IMR-90 (cell line): ENCODE data around the gene MOSPD3. TPM values are rescaled to one million over a fixed set of nuclear protein-coding genes. Genes with fewer than 3 reads are reported as not detected.

ENCODE experiments used
- ATAC-seq: fragments of 200-7000 bp; cut with Tn5 transposase; 2 replicates; pipeline ENCODE4 v1.9.1; 2020; ENCODE audit warnings: low read depth, mild to moderate bottlenecking, moderate library complexity
- BruUV-seq: library from RNA; stranded (reverse); fragments of 400-500 nt; replicated peaks from 2 replicates; lab custom pipeline; 2021; lab: Mats Ljungman, UMichigan
- CTCF ChIA-PET: fragments of 300-600 bp; formaldehyde crosslinking; extraction: SDS; loops from one replicate; lab custom pipeline; 2021; ENCODE audit warnings: antibody characterized with exemption; lab: Yijun Ruan, JAX
- POLR2A ChIA-PET: fragments of 300-600 bp; sonication (Branson Sonifier 250); formaldehyde crosslinking; loops from one replicate; lab custom pipeline; 2022; ENCODE audit warnings: antibody characterized with exemption; ENCODE audit not compliant: unreplicated experiment; lab: Charles Lee
- DNase-seq: peaks from one replicate; pipeline ENCODE4 v3.0.0; 2013
- H2AFZ ChIP-seq: replicated peaks from 2 replicates; pipeline ENCODE3; 2013; ENCODE audit warnings: low read length, mild to moderate bottlenecking; ENCODE audit not compliant: poor library complexity
- H2AK5ac ChIP-seq: 2 replicates; pipeline ENCODE4 v1.6.1; 2013; ENCODE audit warnings: low read depth, low read length, inconsistent platforms
- H2AK9ac ChIP-seq: replicated peaks from 2 replicates; pipeline ENCODE3; 2013; ENCODE audit warnings: mild to moderate bottlenecking, low read depth, low read length, moderate library complexity; ENCODE audit not compliant: poor library complexity
- H2BK120ac ChIP-seq: 2 replicates; pipeline ENCODE4 v1.6.1; 2013; ENCODE audit warnings: low read depth, low read length, inconsistent platforms
- H2BK15ac ChIP-seq: 3 replicates; pipeline ENCODE4 v1.6.1; 2013; ENCODE audit warnings: low read depth, low read length, inconsistent platforms
- H2BK20ac ChIP-seq: 2 replicates; pipeline ENCODE4 v1.6.1; 2013; ENCODE audit warnings: low read depth, mild to moderate bottlenecking, inconsistent platforms, low read length, moderate library complexity
- H2BK5ac ChIP-seq: 2 replicates; pipeline ENCODE4 v1.6.1; 2013; ENCODE audit warnings: mild to moderate bottlenecking, low read depth, low read length, inconsistent platforms; ENCODE audit not compliant: poor library complexity, severe bottlenecking
- H3K14ac ChIP-seq: replicated peaks from 2 replicates; pipeline ENCODE4 v1.6.1; 2013; ENCODE audit warnings: low read depth, low read length, inconsistent platforms
- H3K18ac ChIP-seq: 2 replicates; pipeline ENCODE4 v1.6.1; 2013; ENCODE audit warnings: low read depth, low read length, control low read depth
- H3K23ac ChIP-seq: 2 replicates; pipeline ENCODE4 v1.6.1; 2013; ENCODE audit warnings: low read depth, low read length, inconsistent platforms
- H3K27ac ChIP-seq: 2 replicates; pipeline ENCODE4 v1.5.1; 2013; ENCODE audit warnings: mild to moderate bottlenecking, control low read depth, low read length; ENCODE audit not compliant: insufficient read depth
- H3K27me3 ChIP-seq: 2 replicates; pipeline ENCODE4 v1.6.1; 2013; ENCODE audit warnings: low read length; ENCODE audit not compliant: control insufficient read depth, insufficient read depth
- H3K36me3 ChIP-seq: 2 replicates; pipeline ENCODE4 v1.6.1; 2013; ENCODE audit warnings: low read length, mixed read lengths; ENCODE audit not compliant: control insufficient read depth, insufficient read depth
- H3K4ac ChIP-seq: 2 replicates; pipeline ENCODE4 v1.6.1; 2013; ENCODE audit warnings: low read depth, low read length, inconsistent platforms
- H3K4me1 ChIP-seq: 2 replicates; pipeline ENCODE4 v1.6.1; 2013; ENCODE audit warnings: low read length, mixed read lengths; ENCODE audit not compliant: control insufficient read depth, insufficient read depth
- H3K4me2 ChIP-seq: 2 replicates; pipeline ENCODE4 v1.6.1; 2013; ENCODE audit warnings: low read depth, mild to moderate bottlenecking, control low read depth, low read length, moderate library complexity
- H3K4me3 ChIP-seq: 2 replicates; pipeline ENCODE4 v1.5.1; 2013; ENCODE audit warnings: low read depth, mild to moderate bottlenecking, control low read depth, low read length, moderate library complexity; ENCODE audit not compliant: insufficient read depth
- H3K56ac ChIP-seq: 2 replicates; pipeline ENCODE4 v1.6.1; 2013; ENCODE audit warnings: low read length, inconsistent platforms; ENCODE audit not compliant: insufficient read depth; ENCODE audit errors: extremely low read depth
- H3K79me1 ChIP-seq, 2 experiments: 2 replicates each; pipeline ENCODE4 v1.6.1; 2013; ENCODE audit warnings: low read length in 2 of 2, inconsistent platforms in 1 of 2, low read depth in 1 of 2
- H3K9ac ChIP-seq: 2 replicates; pipeline ENCODE4 v1.6.1; 2013; ENCODE audit warnings: low read depth, low read length, control low read depth
- H3K9me1 ChIP-seq: 2 replicates; pipeline ENCODE4 v1.6.1; 2013; ENCODE audit warnings: low read length, inconsistent platforms; ENCODE audit not compliant: insufficient read depth
- H3K9me3 ChIP-seq: 2 replicates; pipeline ENCODE4 v1.6.1; 2013; ENCODE audit warnings: low read length; ENCODE audit not compliant: control insufficient read depth, insufficient read depth
- H4K20me1 ChIP-seq: 2 replicates; pipeline ENCODE4 v1.6.1; 2013; ENCODE audit warnings: low read length, inconsistent platforms; ENCODE audit not compliant: insufficient read depth
- H4K5ac ChIP-seq: 2 replicates; pipeline ENCODE4 v1.6.1; 2013; ENCODE audit warnings: mild to moderate bottlenecking, low read depth, low read length, control low read depth
- H4K8ac ChIP-seq, 2 experiments: 2 replicates each; pipeline ENCODE4 v1.6.1; 2013; ENCODE audit warnings: low read depth in 2 of 2, low read length in 2 of 2, control low read depth in 1 of 2, inconsistent platforms in 1 of 2
- H4K91ac ChIP-seq: 2 replicates; pipeline ENCODE4 v1.6.1; 2013; ENCODE audit warnings: low read depth, low read length, inconsistent platforms; ENCODE audit not compliant: insufficient read depth
- BHLHE40 ChIP-seq: fragments of 150-350 bp; IDR thresholded peaks from 2 replicates; pipeline ENCODE4 v1.6.1; 2016; ENCODE audit warnings: mild to moderate bottlenecking, low read depth, low read length
- CEBPB ChIP-seq: IDR thresholded peaks from 2 replicates; pipeline ENCODE4 v1.6.1; 2012; ENCODE audit warnings: low read depth, low read length, improper control_type of control experiment
- CHD1 ChIP-seq: IDR thresholded peaks from 2 replicates; pipeline ENCODE4 v1.6.1; 2012; ENCODE audit warnings: low read depth, low read length, improper control_type of control experiment
- FOS ChIP-seq: fragments of 150-350 bp; IDR thresholded peaks from 2 replicates; pipeline ENCODE4 v1.6.1; 2016; ENCODE audit warnings: low read depth, low read length
- MAFK ChIP-seq: IDR thresholded peaks from 2 replicates; pipeline ENCODE4 v1.6.1; 2012; ENCODE audit warnings: low read depth, low read length, improper control_type of control experiment
- MAZ ChIP-seq: IDR thresholded peaks from 2 replicates; pipeline ENCODE4 v1.6.1; 2012; ENCODE audit warnings: low read depth, mild to moderate bottlenecking, low read length, improper control_type of control experiment, moderate library complexity, borderline replicate concordance
- NFE2L2 ChIP-seq: fragments of 150-350 bp; IDR thresholded peaks from 2 replicates; pipeline ENCODE4 v1.6.1; 2016; ENCODE audit warnings: low read depth, mild to moderate bottlenecking, low read length
- POLR2A ChIP-seq: IDR thresholded peaks from 2 replicates; pipeline ENCODE4 v1.6.1; 2012; ENCODE audit warnings: mild to moderate bottlenecking, low read depth, low read length
- RAD21 ChIP-seq: IDR thresholded peaks from 2 replicates; pipeline ENCODE4 v1.6.1; 2012; ENCODE audit warnings: low read length, improper control_type of control experiment
- RCOR1 ChIP-seq: IDR thresholded peaks from 2 replicates; pipeline ENCODE4 v1.6.1; 2012; ENCODE audit warnings: mild to moderate bottlenecking, low read length, improper control_type of control experiment; ENCODE audit not compliant: insufficient replicate concordance
- RFX5 ChIP-seq: IDR thresholded peaks from 2 replicates; pipeline ENCODE4 v1.8.0; 2012; ENCODE audit warnings: low read depth, mild to moderate bottlenecking, low read length, moderate library complexity
- SMC3 ChIP-seq: fragments of 150-350 bp; IDR thresholded peaks from 2 replicates; pipeline ENCODE4 v1.6.1; 2016; ENCODE audit warnings: low read depth, mild to moderate bottlenecking, antibody characterized with exemption, low read length, moderate library complexity
- WGBS, 2 experiments: methylation state at CpG; one replicate each; pipeline versions ENCODE4 v1.1.5 to v1.1.7; 2013; ENCODE audit warnings: missing lambda C conversion rate in 2 of 2; ENCODE audit not compliant: insufficient read length in 1 of 2; ENCODE audit errors: extremely low coverage in 2 of 2; 5-methylcytosine and 5-hydroxymethylcytosine counted together
- dilution Hi-C: fragments of 300-500 bp; cut with HindIII; formaldehyde crosslinking; loops from one replicate; pipeline ENCODE4 v1.14.3; 2018; ENCODE audit warnings: low sequenced_read_pairs; ENCODE audit not compliant: unreplicated experiment
- in situ Hi-C: fragments of 300-500 bp; cut with MboI; formaldehyde crosslinking; loops from 3 replicates; pipeline ENCODE4 v1.14.3; 2019; ENCODE audit warnings: low sequenced_read_pairs, inconsistent platforms, mixed read lengths
- intact Hi-C: fragments of 100-400 bp; cut with micrococcal nuclease; formaldehyde crosslinking; loops from 2 replicates; pipeline ENCODE4 v1.10.0; 2022
- polyA plus RNA-seq, 3 experiments: library from polyadenylated mRNA; depleted of rRNA; stranded (reverse); fragments of >200 nt; gene quantifications; 2 replicates each; pipeline ENCODE4 v1.2.3, GENCODE V29; 2012; ENCODE audit warnings: low replicate concordance in 1 of 3
- total RNA-seq: library from RNA; depleted of rRNA; stranded (reverse); fragments of >200 nt; gene quantifications from 2 replicates; pipeline ENCODE4 v1.2.3, GENCODE V29; 2012
- TF ChIP-seq, protein P1 (sequence below): conservative IDR thresholded peaks from 2 replicates; pipeline ENCODE4 v1.5.1; 2012; ENCODE audit warnings: mild to moderate bottlenecking, low read depth, low read length, improper control_type of control experiment
- TF ChIP-seq, protein P2 (sequence below): fragments of 150-350 bp; IDR thresholded peaks from 2 replicates; pipeline ENCODE4 v1.6.1; 2016; ENCODE audit warnings: low read depth, mild to moderate bottlenecking, low read length, moderate library complexity, borderline replicate concordance

Gene MOSPD3
- total and polyA plus RNA-seq, 2 of the 4 experiments (the other 2 are of a cell fraction), result 2.3 to 30.0 TPM

DNA sequence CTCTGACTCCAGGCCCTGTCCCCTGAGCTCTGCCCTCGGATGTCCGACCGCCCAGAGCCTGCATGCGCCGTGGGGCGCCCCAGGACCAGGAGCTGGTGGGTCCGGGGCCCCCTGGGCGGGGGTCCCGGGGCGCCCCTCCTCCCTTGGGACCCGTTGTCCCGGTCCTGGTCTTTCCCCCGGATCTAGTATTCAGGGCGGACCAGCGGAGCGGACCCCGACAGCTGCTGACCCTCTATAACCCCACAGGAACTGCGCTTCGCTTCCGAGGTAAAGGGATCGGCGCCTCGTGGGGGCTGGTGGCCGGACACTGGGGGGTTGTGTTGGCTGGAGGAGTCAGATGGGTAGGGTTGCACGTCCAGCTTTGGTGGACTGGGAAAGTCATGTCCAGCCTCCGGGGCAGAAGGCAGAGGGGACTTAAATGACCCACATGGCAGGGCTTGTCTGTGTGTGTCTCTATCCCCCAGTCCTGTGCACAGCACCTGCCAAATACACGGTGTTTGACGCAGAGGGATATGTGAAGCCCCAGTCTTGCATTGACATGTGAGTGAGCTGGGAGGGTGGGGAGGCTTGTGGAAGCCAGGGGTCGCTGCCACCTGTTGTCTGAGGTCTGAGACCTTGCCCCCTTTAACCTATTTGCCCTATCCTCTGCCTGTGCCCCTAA is 520 bp downstream of the MOSPD3 start:
- peak overlapping the region; percentile 61 for H3K9ac ChIP-seq
- H4K91ac ChIP-seq, result peak overlapping the region; percentile 40; the same call in 1 of the 2 replicates
- intact Hi-C loops (loop anchor here (2.0 to 5.0 kb wide), 2 partner anchors 60 to 239 kb away; partner anchors contain the start of genes GNB2 and SLC12A9), dilution Hi-C loops (no loop called here), in situ Hi-C loops (no loop called here)
- H3K9me1 ChIP-seq, result peaks cover 3% of the 10 kb centered on the region; the same call in 1 of the 2 replicates
- no peak overlapping the region for H3K56ac ChIP-seq
- H2AK5ac ChIP-seq, result peak overlapping the region; percentile 66; the same call in 1 of the 2 replicates
- H3K4ac ChIP-seq, result peak overlapping the region; percentile 17
- peak overlapping the region; percentile 19; the same call in 1 of the 2 replicates for H3K23ac ChIP-seq
- H2BK120ac ChIP-seq, result no peak overlapping the region
- ATAC-seq, result peak; percentile 4
- WGBS, 2 experiments, result 6% methylated on average over 6 of the region's 29 CpGs; no CpG with 5 or more reads in 1 of the 2 experiments
- H3K18ac ChIP-seq, result no peak overlapping the region
- no peak overlapping the region for H2BK20ac ChIP-seq
- H2AK9ac ChIP-seq, result peak overlapping the region; percentile 97
- peak overlapping the region in 1 of 2 experiments; percentile 4; a peak in 1 of 4 replicates for H4K8ac ChIP-seq
- H3K4me1 ChIP-seq, result peaks cover 6% of the 10 kb centered on the region
- peaks cover 4% of the 10 kb centered on the region; the same call in 1 of the 2 replicates for H3K36me3 ChIP-seq
- peak overlapping the region; percentile 95 for H2AFZ ChIP-seq
- H2BK5ac ChIP-seq, result no peak overlapping the region
- no peaks in the 10 kb centered on the region for H4K20me1 ChIP-seq
- peak overlapping the region; percentile 99 for H3K4me2 ChIP-seq
- peak overlapping the region; percentile 74; the same call in 1 of the 2 replicates for H3K14ac ChIP-seq
- H2BK15ac ChIP-seq, result no peak overlapping the region
- H3K79me1 ChIP-seq, result peaks cover 0 to 19% of the 10 kb centered on the region in 2 experiments; a peak in 3 of 4 replicates
- ChIA-PET CTCF (interaction anchor here (0.8 to 1.2 kb wide), 4 partner anchors 24 to 232 kb away, joined by 3 to 4 read pairs (median 3); partner anchors contain the start of gene GNB2), POLR2A (interaction anchor here (0.6 to 1.2 kb wide), 3 partner anchors 27 to 115 kb away, joined by 3 to 5 read pairs (median 4); partner anchors contain the start of genes FBXO24 and LRCH4)
- DNase-seq, result no peak
- no peaks in the 10 kb centered on the region for H3K27me3 ChIP-seq
- no peak overlapping the region for H4K5ac ChIP-seq
- H3K27ac ChIP-seq, result peak overlapping the region; percentile 13; the same call in 1 of the 2 replicates
- BruUV-seq, result TSS peak; percentile 41
- peak overlapping the region; percentile 68 for H3K4me3 ChIP-seq
- H3K9me3 ChIP-seq, result no peaks in the 10 kb centered on the region
- TF ChIP-seq POLR2A (no peak), RCOR1 (no peak), BHLHE40 (no peak), RAD21 (no peak), SMC3 (no peak), RFX5 (no peak), CEBPB (no peak), MAFK (no peak), CHD1 (no peak), FOS (no peak), MAZ (no peak), NFE2L2 (no peak)
- TF ChIP-seq, protein P1, sequence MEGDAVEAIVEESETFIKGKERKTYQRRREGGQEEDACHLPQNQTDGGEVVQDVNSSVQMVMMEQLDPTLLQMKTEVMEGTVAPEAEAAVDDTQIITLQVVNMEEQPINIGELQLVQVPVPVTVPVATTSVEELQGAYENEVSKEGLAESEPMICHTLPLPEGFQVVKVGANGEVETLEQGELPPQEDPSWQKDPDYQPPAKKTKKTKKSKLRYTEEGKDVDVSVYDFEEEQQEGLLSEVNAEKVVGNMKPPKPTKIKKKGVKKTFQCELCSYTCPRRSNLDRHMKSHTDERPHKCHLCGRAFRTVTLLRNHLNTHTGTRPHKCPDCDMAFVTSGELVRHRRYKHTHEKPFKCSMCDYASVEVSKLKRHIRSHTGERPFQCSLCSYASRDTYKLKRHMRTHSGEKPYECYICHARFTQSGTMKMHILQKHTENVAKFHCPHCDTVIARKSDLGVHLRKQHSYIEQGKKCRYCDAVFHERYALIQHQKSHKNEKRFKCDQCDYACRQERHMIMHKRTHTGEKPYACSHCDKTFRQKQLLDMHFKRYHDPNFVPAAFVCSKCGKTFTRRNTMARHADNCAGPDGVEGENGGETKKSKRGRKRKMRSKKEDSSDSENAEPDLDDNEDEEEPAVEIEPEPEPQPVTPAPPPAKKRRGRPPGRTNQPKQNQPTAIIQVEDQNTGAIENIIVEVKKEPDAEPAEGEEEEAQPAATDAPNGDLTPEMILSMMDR, result no peak
- TF ChIP-seq, protein P2, sequence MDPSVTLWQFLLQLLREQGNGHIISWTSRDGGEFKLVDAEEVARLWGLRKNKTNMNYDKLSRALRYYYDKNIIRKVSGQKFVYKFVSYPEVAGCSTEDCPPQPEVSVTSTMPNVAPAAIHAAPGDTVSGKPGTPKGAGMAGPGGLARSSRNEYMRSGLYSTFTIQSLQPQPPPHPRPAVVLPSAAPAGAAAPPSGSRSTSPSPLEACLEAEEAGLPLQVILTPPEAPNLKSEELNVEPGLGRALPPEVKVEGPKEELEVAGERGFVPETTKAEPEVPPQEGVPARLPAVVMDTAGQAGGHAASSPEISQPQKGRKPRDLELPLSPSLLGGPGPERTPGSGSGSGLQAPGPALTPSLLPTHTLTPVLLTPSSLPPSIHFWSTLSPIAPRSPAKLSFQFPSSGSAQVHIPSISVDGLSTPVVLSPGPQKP, result no peak
